Activated CD8-positive, alpha-beta memory T cell treated with anti-CD3 and anti-CD28 coated beads for 4 hours (primary cell): ENCODE data around the gene CFC1B.
"Not testable (repeated sequence)": the region's sequence is repeated elsewhere in the genome, so short reads cannot be mapped to it uniquely, and the experiment has no call there.

Source experiments
- DNase-seq, 2 donors: peaks; one replicate each; pipeline ENCODE4 v3.0.0-alpha.2; 2020; ENCODE audit warnings: low read depth in 2 of 2

The CFC1B gene

GRCh38 chr2:130566165-130566564 lies 45.1 kb downstream of the CFC1B start:
- not testable (repeated sequence) for DNase-seq

DNA sequence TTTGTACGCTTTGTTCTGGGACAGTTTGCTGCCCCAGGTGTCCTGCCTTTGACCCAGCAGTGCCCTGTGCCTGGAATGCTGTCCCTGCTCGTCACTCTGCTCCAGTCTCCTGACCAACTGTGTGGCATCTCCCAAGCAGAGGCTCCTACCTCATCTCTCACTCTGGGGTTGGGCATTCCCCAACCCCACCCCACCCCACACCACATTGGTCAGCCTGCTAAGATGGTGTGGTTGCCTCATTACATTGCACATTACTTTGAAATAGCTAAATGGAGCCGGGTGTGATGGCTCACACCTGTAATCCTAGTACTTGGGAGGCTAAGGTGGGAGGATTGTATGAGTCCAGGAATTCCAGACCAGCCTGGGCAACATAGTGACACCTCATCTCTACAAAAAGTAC lies 50.9 kb downstream of the CFC1B start:
- DNase-seq: not testable (repeated sequence)

- DNase-seq: not testable (repeated sequence)
These were observed 53.2 kb downstream of the CFC1B start for GRCh38 chr2:130574230-130574629.

GRCh38 chr2:130576209-130576784 lies 55.3 kb downstream of the CFC1B start:
- not testable (repeated sequence) for DNase-seq

GRCh38 chr2:130577559-130577958 lies 56.5 kb downstream of the CFC1B start:
- DNase-seq: not testable (repeated sequence)
